Brain pericyte (primary cell): Measurements from ENCODE around the gene UCN3.
"Not testable (repeated sequence)": the region's sequence is repeated elsewhere in the genome, so short reads cannot be mapped to it uniquely, and the experiment has no call there.

ENCODE experiments used
- DNase-seq: peaks from one replicate; pipeline ENCODE4 v3.0.0-alpha.2; 2012; ENCODE audit warnings: low read depth, low spot score

UCN3 gene

DNA sequence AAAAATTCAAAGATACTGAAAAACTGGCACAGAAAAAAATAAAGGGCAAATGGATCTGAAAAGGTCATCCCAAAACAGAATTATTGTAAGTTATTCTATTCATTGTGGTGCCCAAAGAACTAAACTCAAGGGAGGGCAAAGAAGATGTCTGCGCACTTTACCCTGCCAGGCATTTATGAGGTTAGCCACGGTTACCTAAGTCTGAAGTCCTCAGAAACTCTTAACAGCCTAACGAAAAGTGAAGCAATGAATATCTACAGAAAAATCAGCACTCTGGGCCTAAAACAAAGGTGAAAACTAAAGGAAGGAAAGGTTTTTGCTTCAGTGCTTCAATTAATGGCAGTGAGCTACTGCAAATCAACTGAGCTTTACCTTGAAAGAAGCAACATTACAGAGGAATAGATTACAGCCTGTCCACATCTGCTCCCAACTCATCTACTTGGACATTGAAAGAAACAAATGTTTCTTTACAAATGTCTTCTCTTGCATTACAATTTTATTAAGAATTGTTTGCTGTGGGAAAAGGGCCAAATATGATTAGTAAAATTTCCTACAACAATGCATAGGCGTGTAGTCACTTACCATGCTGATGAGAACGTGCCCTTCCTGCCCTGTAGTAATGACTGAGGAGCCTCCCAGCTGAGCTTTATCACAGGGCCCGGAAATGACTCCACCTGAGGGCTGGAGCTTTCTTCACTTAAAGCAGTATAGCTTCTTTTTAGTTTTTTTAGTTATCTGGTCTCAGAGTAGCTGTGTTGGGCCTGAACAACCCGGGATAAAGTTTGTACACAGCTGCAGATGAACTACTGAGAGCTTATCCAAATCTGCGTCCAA, 39.7 kb downstream of the UCN3 start, which contains the start of gene TUBAL3:
TSS of gene TUBAL3 (minus strand) at position 621 of the 834 bp plus-strand sequence. CDS start at position 585, 36 bp downstream.
- DNase-seq = no peak

DNA sequence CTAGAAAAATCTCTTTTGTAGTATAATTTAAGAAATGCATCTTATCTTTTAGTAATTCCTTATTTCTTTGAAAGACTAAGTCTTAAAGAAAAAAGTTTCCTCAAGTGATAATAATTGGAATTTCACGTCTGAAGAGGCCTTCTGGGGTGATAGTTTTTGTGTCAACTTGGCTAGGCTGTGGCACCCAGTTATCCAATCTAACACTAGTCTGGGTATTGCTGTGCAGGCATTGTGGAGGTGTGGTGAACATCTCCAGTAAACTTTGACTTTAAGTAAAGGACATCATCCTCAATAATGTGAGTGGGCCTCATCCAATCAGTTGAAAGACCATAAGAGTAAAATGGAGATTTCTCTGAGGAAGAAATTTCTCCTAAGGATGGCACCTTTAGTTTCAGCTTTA, 42.2 kb downstream of the UCN3 start:
- DNase-seq = no peak

DNA sequence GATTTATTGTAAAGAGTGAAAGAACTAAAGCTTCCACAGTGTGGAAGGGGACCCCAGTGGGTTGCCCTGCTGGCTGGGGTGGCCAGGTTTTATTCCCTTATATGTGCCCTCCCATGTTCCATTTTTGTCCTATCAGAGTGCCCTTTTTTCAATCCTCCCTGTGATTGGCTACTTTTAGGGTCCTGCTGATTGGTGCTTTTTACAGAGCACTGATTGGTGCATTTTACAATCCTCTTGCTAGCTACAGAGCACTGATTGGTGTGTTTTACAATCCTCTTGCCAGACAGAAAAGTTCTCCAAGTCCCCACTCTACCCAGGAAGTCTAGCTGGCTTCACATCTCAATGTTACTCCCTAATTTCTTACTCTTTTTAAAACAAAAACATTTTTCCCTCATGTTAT, 46.0 kb downstream of the UCN3 start:
- not testable (repeated sequence) for DNase-seq

DNA sequence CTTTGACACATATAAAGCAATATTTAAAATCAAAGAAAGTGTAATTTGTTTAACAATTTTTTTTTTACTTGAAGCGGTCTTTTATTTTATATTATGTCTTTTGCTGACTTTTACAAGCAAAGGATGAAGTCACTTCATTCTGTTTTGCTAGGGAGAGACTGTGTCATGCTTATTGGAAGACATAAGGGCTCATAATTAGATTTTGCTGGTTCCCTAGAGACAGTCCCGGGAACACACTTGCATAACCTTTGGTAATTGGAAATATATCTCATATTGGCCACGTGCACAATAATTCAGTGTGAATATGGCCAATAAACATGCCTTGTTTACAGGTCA, 47.1 kb downstream of the UCN3 start:
- DNase-seq = no peak

DNA sequence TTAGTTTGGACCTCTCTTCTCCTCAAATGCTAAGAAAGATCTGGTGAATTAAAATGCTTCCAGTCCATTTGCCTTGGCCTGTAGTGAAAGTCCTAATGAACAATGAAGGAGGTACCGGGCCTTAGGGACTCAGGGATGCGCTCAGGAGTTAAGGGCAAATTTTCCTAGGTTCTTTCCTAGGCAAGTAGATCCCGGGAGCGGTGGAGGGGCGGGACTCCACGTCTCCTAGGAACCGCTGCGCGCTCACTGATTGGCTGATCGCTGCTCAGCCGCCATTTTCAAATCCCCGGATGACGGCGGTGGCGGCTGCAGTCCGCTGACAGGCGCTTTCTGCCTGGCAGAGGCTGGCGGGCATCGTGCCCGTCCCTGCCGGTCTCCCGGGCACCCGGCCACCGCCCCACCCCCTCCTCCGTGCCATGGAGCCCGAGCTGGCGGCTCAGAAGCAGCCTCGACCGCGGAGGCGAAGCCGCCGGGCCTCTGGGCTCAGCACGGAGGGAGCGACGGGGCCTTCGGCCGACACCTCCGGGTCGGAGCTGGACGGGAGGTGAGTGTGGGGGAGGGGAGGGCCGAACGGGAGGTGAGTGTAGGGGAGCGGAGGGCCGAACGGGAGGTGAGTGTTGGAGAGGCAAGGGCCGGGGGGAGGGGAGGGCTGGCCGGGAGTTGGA, 47.6 kb downstream of the UCN3 start, which contains the start of gene NET1:
TSS of gene NET1 (plus strand) at position 281 of the 665 bp plus-strand sequence. CDS start at position 417, 136 bp downstream.
- DNase-seq = peak; percentile 64

DNA sequence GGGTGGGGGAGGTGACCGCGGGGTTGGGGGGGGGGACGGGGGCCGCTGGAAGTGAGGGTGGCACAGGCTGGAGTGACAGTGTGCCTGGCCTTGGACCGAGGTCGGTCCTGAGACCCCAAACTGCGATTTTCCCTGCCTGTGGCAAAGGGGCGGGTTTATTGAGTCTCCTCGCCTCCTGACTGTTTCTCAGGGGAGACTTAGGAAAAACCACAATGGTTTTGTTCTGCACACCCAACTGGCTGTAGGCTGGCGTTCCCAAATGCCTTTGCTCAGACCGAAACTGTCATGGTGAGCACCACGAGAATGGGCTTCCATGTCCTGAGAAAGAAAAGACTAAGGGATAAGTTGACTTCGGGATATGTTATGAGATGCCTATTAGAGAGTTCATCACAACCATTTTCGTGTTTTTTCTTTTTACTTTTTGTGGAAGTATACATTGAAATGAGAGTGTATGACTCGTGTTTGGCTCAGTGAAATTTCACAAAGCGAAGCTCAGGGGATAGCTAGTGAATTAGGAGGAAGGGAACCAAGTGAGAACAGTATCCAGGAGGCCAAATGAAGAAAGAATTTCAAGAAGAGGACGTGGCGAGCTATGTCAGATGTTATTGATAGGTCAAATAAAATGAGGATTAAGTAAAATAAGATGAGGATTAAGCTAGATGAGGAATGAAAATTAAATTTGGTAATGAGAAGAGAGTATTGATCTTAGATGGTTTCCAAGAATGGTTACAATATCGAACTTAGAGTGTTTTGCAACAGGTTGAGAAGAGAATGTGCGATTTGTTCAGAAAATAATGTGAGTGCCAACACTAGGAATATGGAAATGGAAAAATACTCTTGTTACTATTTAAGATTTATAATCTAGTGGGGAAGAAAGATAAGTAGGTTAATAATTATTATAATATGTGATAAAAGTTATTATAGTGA, 48.5 kb downstream of the UCN3 start:
- DNase-seq = peak; percentile 16

DNA sequence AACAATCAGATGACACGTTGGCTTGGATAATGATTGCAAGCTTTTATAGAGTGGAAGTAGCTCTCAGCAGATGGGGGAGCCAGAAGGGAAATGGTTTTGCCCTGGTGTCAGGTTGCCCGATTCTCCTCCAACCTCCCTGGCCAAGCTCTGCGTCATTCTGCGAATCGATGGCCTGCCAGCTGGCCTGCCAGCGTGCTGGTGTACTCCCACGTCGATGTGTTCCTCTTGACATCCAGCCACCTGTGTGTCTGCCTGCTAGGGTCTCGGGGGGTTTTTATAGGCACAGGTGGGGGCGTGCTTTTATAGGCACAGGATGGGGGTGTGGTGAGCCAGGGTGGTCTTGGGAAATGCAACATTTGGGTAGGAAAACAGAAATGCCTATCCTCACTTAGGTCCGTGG, 52.2 kb downstream of the UCN3 start:
- DNase-seq = no peak

DNA sequence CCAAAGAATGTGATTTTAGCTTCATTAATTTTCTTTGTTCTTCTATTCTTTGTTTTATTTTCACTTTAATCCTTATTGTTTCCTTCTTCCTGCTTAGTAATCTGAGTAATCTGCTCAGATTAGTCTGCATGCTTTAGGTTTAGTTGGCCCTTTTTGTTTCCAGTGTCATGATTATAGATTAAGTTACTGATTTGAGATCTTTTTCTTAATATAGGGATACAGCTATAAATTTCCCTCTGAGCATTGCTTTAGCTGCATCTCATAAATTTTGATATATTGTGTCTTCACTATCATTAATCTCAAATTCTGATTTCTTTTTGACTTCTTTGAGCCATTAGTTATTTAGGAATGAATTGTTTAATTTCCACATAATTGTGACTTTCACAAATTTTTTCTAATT, 53.8 kb downstream of the UCN3 start:
- no peak for DNase-seq

DNA sequence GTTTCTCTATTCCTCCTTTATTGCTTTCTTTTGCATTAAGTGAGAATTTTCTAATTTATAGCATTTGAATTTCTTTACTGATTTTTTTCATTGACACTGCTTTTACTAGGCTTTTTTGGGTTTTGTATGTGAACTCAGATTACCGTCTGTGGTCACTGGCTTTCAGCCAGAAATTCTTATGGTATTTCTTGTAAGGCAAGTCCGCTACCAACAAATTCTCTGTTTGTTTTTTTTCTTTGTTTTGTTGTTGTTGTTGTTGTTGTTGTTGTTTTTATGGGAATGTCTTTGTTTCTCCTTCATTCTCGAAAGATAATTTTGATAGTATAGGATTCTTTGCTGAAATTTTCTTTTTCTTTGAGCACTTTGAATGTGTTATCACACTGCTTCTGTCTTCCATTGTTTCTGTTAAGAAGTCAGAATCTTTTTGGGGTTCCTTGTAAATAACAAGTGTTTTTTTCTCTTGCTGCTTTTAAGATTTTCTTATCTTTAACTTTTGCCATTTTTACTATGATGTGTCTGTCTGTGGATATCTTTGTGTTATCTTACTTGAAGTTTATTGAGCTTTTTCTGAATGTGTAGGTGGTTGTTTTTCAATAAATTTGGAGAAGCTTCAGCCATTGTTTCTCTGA, 54.8 kb downstream of the UCN3 start:
- DNase-seq = no peak

DNA sequence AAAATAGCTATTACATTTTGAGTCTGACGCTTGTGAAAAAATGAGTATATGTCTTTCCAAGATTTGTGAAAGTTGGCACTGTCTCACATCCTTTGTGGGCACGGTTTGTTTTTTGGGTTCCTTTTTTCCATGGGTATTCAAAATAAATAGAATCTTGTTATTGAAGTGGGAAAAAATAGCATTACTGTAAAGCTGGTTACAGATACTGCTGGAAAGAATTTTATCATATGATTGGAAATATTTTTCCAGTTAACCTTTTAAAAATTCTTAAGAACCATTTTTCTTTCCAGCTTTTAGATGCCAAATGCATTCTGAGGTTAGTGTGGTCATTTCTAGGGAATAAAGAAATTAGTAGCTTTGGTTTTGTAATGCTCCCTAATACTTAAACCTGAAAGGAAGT, 59.0 kb downstream of the UCN3 start:
- no peak for DNase-seq
